Measurements from ENCODE around the gene PLA2G4D.

PLA2G4D gene

GRCh38 chr15:42070279-42070975 lies 23.9 kb downstream of the PLA2G4D start:
- no peak for DNase-seq

- no peak for DNase-seq
Observed at GRCh38 chr15:42069496-42070278, 24.7 kb downstream of the PLA2G4D start.

- DNase-seq, result no peak
Observed at GRCh38 chr15:42069025-42069424, 25.3 kb downstream of the PLA2G4D start.

GRCh38 chr15:42068601-42069000 lies 25.8 kb downstream of the PLA2G4D start:
- DNase-seq, result no peak

- no peak for DNase-seq
Observed at GRCh38 chr15:42066764-42067415, 27.5 kb downstream of the PLA2G4D start.

- DNase-seq, result no peak
Observed at GRCh38 chr15:42065468-42065867, 28.9 kb downstream of the PLA2G4D start.

- DNase-seq, result no peak
Observed at GRCh38 chr15:42065033-42065432, 29.3 kb downstream of the PLA2G4D start.

GRCh38 chr15:42064271-42064670 lies 30.1 kb downstream of the PLA2G4D start:
- DNase-seq, result no peak

- DNase-seq, result no peak
Observed at GRCh38 chr15:42063122-42063848, 31.1 kb downstream of the PLA2G4D start.

GRCh38 chr15:42062284-42062806 lies 32.0 kb downstream of the PLA2G4D start:
- DNase-seq, result no peak

- no peak for DNase-seq
Observed at GRCh38 chr15:42060797-42061196, 33.6 kb downstream of the PLA2G4D start.

- DNase-seq, result no peak
Observed at GRCh38 chr15:42060477-42060763, 33.9 kb downstream of the PLA2G4D start.

- DNase-seq, result peak; percentile 21
Observed at GRCh38 chr15:42059661-42060476, 34.5 kb downstream of the PLA2G4D start.

GRCh38 chr15:42058791-42059190 lies 35.6 kb downstream of the PLA2G4D start:
- DNase-seq, result no peak

- no peak for DNase-seq
Observed at GRCh38 chr15:42057799-42058646, 36.3 kb downstream of the PLA2G4D start.

- peak; percentile 73 for DNase-seq
Observed at GRCh38 chr15:42056934-42057798, 37.2 kb downstream of the PLA2G4D start.

GRCh38 chr15:42053914-42054313 lies 40.4 kb downstream of the PLA2G4D start:
- no peak for DNase-seq

GRCh38 chr15:42053010-42053409 lies 41.4 kb downstream of the PLA2G4D start:
- DNase-seq, result no peak

GRCh38 chr15:42050484-42051255 lies 43.7 kb downstream of the PLA2G4D start:
- no peak for DNase-seq
